Chondrocyte (in vitro differentiated cells): Measurements from ENCODE around the gene OR4D2. TPM values are rescaled to one million over a fixed set of nuclear protein-coding genes. Genes with fewer than 3 reads are reported as not detected.

Source experiments
- DNase-seq: peaks from one replicate; pipeline ENCODE4 v3.0.0; 2021; ENCODE audit warnings: mixed read lengths, low spot score
- H3K27ac Mint-ChIP-seq: one replicate; pipeline ENCODE4 v1.8.0; 2021; ENCODE audit warnings: mild to moderate bottlenecking, moderate library complexity, mixed read lengths; ENCODE audit not compliant: unreplicated experiment
- H3K27me3 Mint-ChIP-seq: 2 replicates; pipeline ENCODE4 v1.8.0; 2021; ENCODE audit warnings: low read depth, mixed read lengths
- H3K36me3 Mint-ChIP-seq: 2 replicates; pipeline ENCODE4 v1.8.0; 2021; ENCODE audit warnings: low read depth, mixed read lengths
- H3K4me1 Mint-ChIP-seq: 2 replicates; pipeline ENCODE4 v1.8.0; 2021; ENCODE audit warnings: low read depth, mild to moderate bottlenecking, mixed read lengths
- H3K4me3 Mint-ChIP-seq: one replicate; pipeline ENCODE4 v1.8.0; 2021; ENCODE audit warnings: mild to moderate bottlenecking, moderate library complexity, mixed read lengths; ENCODE audit not compliant: unreplicated experiment
- H3K9me3 Mint-ChIP-seq: 2 replicates; pipeline ENCODE4 v1.8.0; 2021; ENCODE audit warnings: low read depth, mixed read lengths
- total RNA-seq: library from RNA; stranded (reverse); gene quantifications from 3 replicates; pipeline ENCODE4 v1.2.1, GENCODE V29; 2021
- TF ChIP-seq, protein P1 (sequence below): fragments of 200-600 bp; sonication (generic); IDR thresholded peaks from 2 replicates; pipeline ENCODE4 v1.5.0; 2021; ENCODE audit warnings: antibody characterized with exemption, mild to moderate bottlenecking, moderate library complexity

The OR4D2 gene
- total RNA-seq, 1 donor from 2014 or later = not detected

DNA sequence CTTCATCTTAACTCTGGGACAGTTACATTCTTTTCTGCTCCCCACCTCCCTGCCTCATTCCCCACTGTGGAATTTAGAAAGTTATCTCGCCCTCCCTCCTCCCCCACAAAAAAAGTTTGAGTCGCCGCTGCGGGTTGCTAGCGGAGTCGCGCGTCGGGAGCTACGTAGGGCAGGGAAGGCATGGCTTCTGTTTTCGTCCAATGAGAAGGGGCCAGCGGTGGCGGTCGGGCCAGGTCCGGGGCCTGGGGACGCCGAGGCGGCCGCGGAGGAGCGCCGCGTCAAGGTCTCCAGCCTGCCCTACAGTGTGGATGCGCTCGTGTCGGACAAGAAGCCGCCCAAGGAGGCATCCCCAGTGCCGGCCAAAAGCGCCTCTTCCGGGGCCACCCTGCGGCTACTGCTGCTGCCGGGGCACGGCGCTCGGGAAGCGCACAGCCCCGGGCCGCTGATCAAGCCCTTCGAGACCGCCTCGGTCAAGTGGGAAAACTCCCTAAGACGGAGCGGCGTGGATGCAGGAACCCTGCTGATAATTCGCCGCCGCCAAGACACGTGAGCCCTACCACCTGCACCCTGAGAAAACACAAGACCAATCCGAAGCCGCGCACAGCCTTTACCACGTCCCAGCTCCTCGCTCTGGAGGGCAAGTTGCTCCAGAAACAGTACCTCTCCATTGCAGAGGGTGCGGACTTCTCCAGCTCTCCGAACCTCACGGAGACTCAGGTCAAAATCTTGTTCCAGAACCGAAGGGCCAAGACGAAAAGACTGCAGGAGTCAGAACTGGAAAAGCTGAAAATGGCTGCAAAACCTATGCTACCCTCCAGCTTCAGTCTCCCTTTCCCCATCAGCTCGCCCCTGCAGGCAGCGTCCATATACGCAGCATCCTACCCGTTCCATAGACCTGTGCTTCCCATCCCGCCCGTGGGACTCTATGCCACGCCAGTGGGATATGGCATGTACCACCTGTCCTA is 9.7 kb upstream of the OR4D2 start:
- peak overlapping the region; percentile 75 for H3K4me3 Mint-ChIP-seq
- no peak overlapping the region for H3K27ac Mint-ChIP-seq
- peaks cover 7% of the 10 kb centered on the region for H3K4me1 Mint-ChIP-seq
- TF ChIP-seq, protein P1, sequence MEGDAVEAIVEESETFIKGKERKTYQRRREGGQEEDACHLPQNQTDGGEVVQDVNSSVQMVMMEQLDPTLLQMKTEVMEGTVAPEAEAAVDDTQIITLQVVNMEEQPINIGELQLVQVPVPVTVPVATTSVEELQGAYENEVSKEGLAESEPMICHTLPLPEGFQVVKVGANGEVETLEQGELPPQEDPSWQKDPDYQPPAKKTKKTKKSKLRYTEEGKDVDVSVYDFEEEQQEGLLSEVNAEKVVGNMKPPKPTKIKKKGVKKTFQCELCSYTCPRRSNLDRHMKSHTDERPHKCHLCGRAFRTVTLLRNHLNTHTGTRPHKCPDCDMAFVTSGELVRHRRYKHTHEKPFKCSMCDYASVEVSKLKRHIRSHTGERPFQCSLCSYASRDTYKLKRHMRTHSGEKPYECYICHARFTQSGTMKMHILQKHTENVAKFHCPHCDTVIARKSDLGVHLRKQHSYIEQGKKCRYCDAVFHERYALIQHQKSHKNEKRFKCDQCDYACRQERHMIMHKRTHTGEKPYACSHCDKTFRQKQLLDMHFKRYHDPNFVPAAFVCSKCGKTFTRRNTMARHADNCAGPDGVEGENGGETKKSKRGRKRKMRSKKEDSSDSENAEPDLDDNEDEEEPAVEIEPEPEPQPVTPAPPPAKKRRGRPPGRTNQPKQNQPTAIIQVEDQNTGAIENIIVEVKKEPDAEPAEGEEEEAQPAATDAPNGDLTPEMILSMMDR = no peak
- H3K36me3 Mint-ChIP-seq = peaks cover 2% of the 10 kb centered on the region
- no peak for DNase-seq
- H3K9me3 Mint-ChIP-seq = no peaks in the 10 kb centered on the region
- peaks cover 73% of the 10 kb centered on the region for H3K27me3 Mint-ChIP-seq

DNA sequence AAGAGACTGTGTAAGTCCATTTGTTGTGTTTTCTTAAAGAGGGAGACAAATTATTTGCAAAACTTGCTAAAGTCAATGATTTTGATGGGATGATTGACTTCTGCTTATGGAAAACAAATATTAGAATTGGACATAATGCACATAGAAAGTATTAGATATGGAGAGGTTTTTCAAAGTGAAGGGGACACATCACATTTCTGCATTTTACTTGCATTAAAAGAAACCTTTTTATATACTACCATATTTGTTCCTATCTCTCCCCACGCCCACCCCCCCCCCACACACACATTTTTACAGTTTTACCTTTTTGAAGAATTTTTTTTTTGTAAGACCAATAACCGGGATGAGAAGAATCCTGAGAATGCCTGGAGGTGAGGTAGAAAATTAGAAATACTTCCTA is 8.6 kb upstream of the OR4D2 start:
- no peak for DNase-seq
- no peak overlapping the region for H3K4me3 Mint-ChIP-seq
- H3K4me1 Mint-ChIP-seq = peaks cover 7% of the 10 kb centered on the region
- peaks cover 2% of the 10 kb centered on the region for H3K36me3 Mint-ChIP-seq
- H3K9me3 Mint-ChIP-seq = no peaks in the 10 kb centered on the region
- peaks cover 69% of the 10 kb centered on the region for H3K27me3 Mint-ChIP-seq
- H3K27ac Mint-ChIP-seq = no peak overlapping the region
- TF ChIP-seq, protein P1 = no peak

DNA sequence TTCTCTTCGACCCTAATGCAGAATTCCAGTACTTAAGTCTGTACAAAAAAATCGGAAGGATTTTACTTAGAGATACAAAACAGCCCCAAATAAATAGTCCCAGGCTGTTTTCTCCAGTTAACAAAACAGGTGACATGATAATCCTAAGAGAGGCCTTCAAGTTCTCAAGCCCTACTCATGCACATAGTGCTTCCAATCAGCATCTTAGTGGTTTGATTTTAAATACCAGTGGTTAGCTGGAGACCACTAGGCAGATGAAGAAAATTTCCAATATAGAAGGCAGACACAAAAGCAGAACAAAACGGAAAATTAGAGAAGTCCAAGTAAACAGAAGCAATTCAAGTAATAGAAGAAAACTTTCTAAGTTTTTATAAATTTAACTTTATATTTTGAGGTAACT is 5.2 kb upstream of the OR4D2 start:
- peaks cover 60% of the 10 kb centered on the region for H3K27me3 Mint-ChIP-seq
- peaks cover 7% of the 10 kb centered on the region for H3K4me1 Mint-ChIP-seq
- no peak overlapping the region for H3K27ac Mint-ChIP-seq
- H3K4me3 Mint-ChIP-seq = no peak overlapping the region
- peaks cover 2% of the 10 kb centered on the region for H3K36me3 Mint-ChIP-seq
- TF ChIP-seq, protein P1 = no peak
- no peak for DNase-seq
- H3K9me3 Mint-ChIP-seq = no peaks in the 10 kb centered on the region

DNA sequence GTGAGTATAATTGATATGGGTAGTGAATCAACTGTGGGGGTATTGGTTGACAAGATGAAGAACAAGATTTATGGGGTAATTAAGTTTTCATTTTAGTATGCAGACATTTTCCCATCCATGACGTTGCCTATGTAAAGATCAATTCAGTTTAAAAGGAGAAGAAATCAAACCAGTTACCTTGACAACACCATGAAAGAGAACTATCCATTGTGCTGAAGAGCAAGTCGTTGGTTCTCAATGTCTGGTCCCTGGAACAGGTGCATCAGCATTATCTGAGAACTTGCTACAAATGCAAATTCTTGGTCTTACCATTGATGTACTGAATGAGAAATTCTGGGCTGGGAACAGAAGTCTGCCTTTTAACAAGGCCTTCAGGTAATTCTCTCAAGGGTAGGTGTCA is 801 bp upstream of the OR4D2 start:
- Mint-ChIP-seq H3K9me3 (no peaks in the 10 kb centered on the region), H3K4me3 (no peak overlapping the region), H3K36me3 (no peaks in the 10 kb centered on the region), H3K27me3 (peaks cover 60% of the 10 kb centered on the region), H3K27ac (no peak overlapping the region), H3K4me1 (no peaks in the 10 kb centered on the region)
- TF ChIP-seq, protein P1 = no peak
- DNase-seq = no peak

DNA sequence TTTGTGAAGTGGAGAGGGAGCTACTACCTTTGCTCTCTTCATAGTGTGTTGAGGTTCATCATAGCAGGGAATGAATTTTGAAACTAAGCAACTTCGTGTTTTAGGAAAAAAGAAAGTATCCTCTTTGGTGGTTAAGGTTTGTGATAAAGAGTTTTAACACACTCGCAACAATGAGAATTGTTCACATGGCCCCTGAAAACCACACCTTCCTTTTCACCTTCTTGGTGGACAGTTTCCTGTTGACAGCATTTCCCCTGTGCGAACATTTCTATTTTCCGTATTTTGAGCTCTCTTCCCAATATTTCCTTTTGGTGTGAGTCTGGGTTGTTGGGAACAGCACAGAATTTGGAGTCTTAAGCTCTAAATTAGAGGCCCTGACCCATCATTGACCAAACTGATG is 3.8 kb downstream of the OR4D2 start:
- no peaks in the 10 kb centered on the region for H3K4me1 Mint-ChIP-seq
- peaks cover 44% of the 10 kb centered on the region for H3K27me3 Mint-ChIP-seq
- H3K36me3 Mint-ChIP-seq = peaks cover 2% of the 10 kb centered on the region
- H3K27ac Mint-ChIP-seq = no peak overlapping the region
- H3K9me3 Mint-ChIP-seq = peaks cover 4% of the 10 kb centered on the region
- no peak overlapping the region for H3K4me3 Mint-ChIP-seq
- TF ChIP-seq, protein P1 = no peak
- DNase-seq = no peak
